Endodermal cell (in vitro differentiated cells): Measurements from ENCODE around the gene DDRGK1. TPM values are rescaled to one million over a fixed set of nuclear protein-coding genes. Genes with fewer than 3 reads are reported as not detected.
A peak's percentile ranks its signal among the peaks of the same experiment; 100 is the strongest.

Experiments used
- DNase-seq: peaks from one replicate; pipeline ENCODE4 v3.0.0-alpha.2; 2017
- H3K27ac ChIP-seq: 2 replicates; pipeline ENCODE4 v1.5.1; 2013; ENCODE audit warnings: mild to moderate bottlenecking, low read depth, low read length, moderate library complexity
- H3K27me3 ChIP-seq: 2 replicates; pipeline ENCODE4 v1.6.1; 2013; ENCODE audit warnings: mild to moderate bottlenecking, low read length, moderate library complexity; ENCODE audit not compliant: insufficient read depth, control insufficient read depth, poor library complexity, severe bottlenecking
- H3K36me3 ChIP-seq: 2 replicates; pipeline ENCODE4 v1.7.0; 2013; ENCODE audit warnings: mild to moderate bottlenecking, low read length, moderate library complexity; ENCODE audit not compliant: control insufficient read depth, insufficient read depth
- H3K4me1 ChIP-seq: one replicate; pipeline ENCODE4 v1.7.0; 2013; ENCODE audit warnings: low read length; ENCODE audit not compliant: control insufficient read depth, insufficient read depth
- H3K4me3 ChIP-seq: 2 replicates; pipeline ENCODE4 v1.5.1; 2013; ENCODE audit warnings: mild to moderate bottlenecking, low read length, moderate library complexity
- H3K9ac ChIP-seq: 2 replicates; pipeline ENCODE4 v1.6.1; 2013; ENCODE audit warnings: mild to moderate bottlenecking, low read length, moderate library complexity; ENCODE audit not compliant: poor library complexity, severe bottlenecking; ENCODE audit errors: extremely low read depth
- H3K9me3 ChIP-seq: 2 replicates; pipeline ENCODE4 v1.6.1; 2013; ENCODE audit warnings: mild to moderate bottlenecking, low read length, moderate library complexity; ENCODE audit not compliant: control insufficient read depth
- H3K27ac Mint-ChIP-seq: 2 replicates; pipeline ENCODE4 v1.8.0; 2020; ENCODE audit warnings: mixed read lengths
- H3K27me3 Mint-ChIP-seq: 2 replicates; pipeline ENCODE4 v1.8.0; 2021; ENCODE audit warnings: mild to moderate bottlenecking, mixed read lengths; ENCODE audit not compliant: insufficient read depth
- H3K36me3 Mint-ChIP-seq: 2 replicates; pipeline ENCODE4 v1.8.0; 2020; ENCODE audit warnings: low read depth, mixed read lengths
- H3K4me1 Mint-ChIP-seq: 2 replicates; pipeline ENCODE4 v1.8.0; 2020; ENCODE audit warnings: mixed read lengths
- H3K4me3 Mint-ChIP-seq: 2 replicates; pipeline ENCODE4 v1.8.0; 2020; ENCODE audit warnings: mild to moderate bottlenecking, moderate library complexity, mixed read lengths
- H3K9me3 Mint-ChIP-seq: 2 replicates; pipeline ENCODE4 v1.8.0; 2020; ENCODE audit warnings: mild to moderate bottlenecking, mixed read lengths
- CTCF ChIP-seq: fragments of 200-600 bp; sonication (generic); conservative IDR thresholded peaks from 2 replicates; pipeline ENCODE4 v1.5.0; 2021; ENCODE audit warnings: antibody characterized with exemption, mild to moderate bottlenecking
- WGBS, 2 experiments: methylation state at CpG; one replicate each; pipeline versions ENCODE4 v1.1.5 to v1.1.7; 2013; ENCODE audit warnings: missing lambda C conversion rate in 2 of 2, mixed read lengths in 1 of 2; ENCODE audit not compliant: insufficient coverage in 1 of 2, insufficient read length in 1 of 2; 5-methylcytosine and 5-hydroxymethylcytosine counted together
- total RNA-seq, 2 donors: library from RNA; stranded (reverse); fragmentation: NEBNext Ultra II Directional in 1 of 2; extraction: Animal tissue kit (Norgen Biotek cat#: 25700) in 1 of 2; gene quantifications; 2 replicates in 1 of 2; 3 replicates in 1 of 2; pipeline ENCODE4 v1.2.1, GENCODE V29; 2021

The DDRGK1 gene
- total RNA-seq, 2 donors from 2014 or later, result 55.0 to 59.3 TPM

GRCh38 chr20:3238616-3239025 is 34.1 kb upstream of the DDRGK1 start:
- H3K4me1 Mint-ChIP-seq, result no peaks in the 10 kb centered on the region
- 0 to 1% methylated on average over 13 to 48 of the region's 48 CpGs for WGBS, 2 experiments
- Histone ChIP-seq H3K36me3 (no peaks in the 10 kb centered on the region), H3K4me3 (peak overlapping the region; percentile 68), H3K4me1 (no peaks in the 10 kb centered on the region), H3K27ac (no peak overlapping the region), H3K9me3 (no peaks in the 10 kb centered on the region), H3K27me3 (peaks cover 63% of the 10 kb centered on the region), H3K9ac (no peak overlapping the region)
- no peaks in the 10 kb centered on the region for H3K9me3 Mint-ChIP-seq
- no peak for TF ChIP-seq CTCF
- H3K27ac Mint-ChIP-seq, result no peak overlapping the region
- peak; percentile 80 for DNase-seq
- H3K36me3 Mint-ChIP-seq, result no peaks in the 10 kb centered on the region
- peak overlapping the region; percentile 58 for H3K4me3 Mint-ChIP-seq
- H3K27me3 Mint-ChIP-seq, result peaks cover 66% of the 10 kb centered on the region

GRCh38 chr20:3237958-3238615 is 33.6 kb upstream of the DDRGK1 start:
- no peaks in the 10 kb centered on the region for H3K9me3 Mint-ChIP-seq
- peaks cover 63% of the 10 kb centered on the region for H3K27me3 ChIP-seq
- H3K36me3 ChIP-seq, result no peaks in the 10 kb centered on the region
- H3K9ac ChIP-seq, result no peak overlapping the region
- H3K27ac ChIP-seq, result no peak overlapping the region
- DNase-seq, result no peak
- no peaks in the 10 kb centered on the region for H3K4me1 Mint-ChIP-seq
- peak; percentile 42 for TF ChIP-seq CTCF
- peak overlapping the region; percentile 68 for H3K4me3 ChIP-seq
- H3K27ac Mint-ChIP-seq, result no peak overlapping the region
- H3K4me1 ChIP-seq, result no peaks in the 10 kb centered on the region
- peak overlapping the region; percentile 58 for H3K4me3 Mint-ChIP-seq
- H3K9me3 ChIP-seq, result no peaks in the 10 kb centered on the region
- H3K36me3 Mint-ChIP-seq, result no peaks in the 10 kb centered on the region
- WGBS, 2 experiments, result 7 to 10% methylated on average over 8 to 59 of the region's 59 CpGs
- H3K27me3 Mint-ChIP-seq, result peaks cover 63% of the 10 kb centered on the region

GRCh38 chr20:3237011-3237957 is 32.8 kb upstream of the DDRGK1 start:
- peaks cover 63% of the 10 kb centered on the region for H3K27me3 ChIP-seq
- no peaks in the 10 kb centered on the region for H3K36me3 ChIP-seq
- no peaks in the 10 kb centered on the region for H3K9me3 ChIP-seq
- H3K4me1 Mint-ChIP-seq, result no peaks in the 10 kb centered on the region
- peak overlapping the region; percentile 68 for H3K4me3 ChIP-seq
- H3K27me3 Mint-ChIP-seq, result peaks cover 61% of the 10 kb centered on the region
- DNase-seq, result no peak
- H3K9me3 Mint-ChIP-seq, result no peaks in the 10 kb centered on the region
- no peak overlapping the region for H3K27ac Mint-ChIP-seq
- H3K36me3 Mint-ChIP-seq, result no peaks in the 10 kb centered on the region
- no peak for TF ChIP-seq CTCF
- H3K4me3 Mint-ChIP-seq, result peak overlapping the region; percentile 58
- H3K4me1 ChIP-seq, result no peaks in the 10 kb centered on the region
- 69% methylated on average over 15 to 25 of the region's 25 CpGs for WGBS, 2 experiments
- H3K27ac ChIP-seq, result no peak overlapping the region
- no peak overlapping the region for H3K9ac ChIP-seq
